AG20443 (cell line): ENCODE measurements around the gene ITIH4.

ENCODE experiments used
- DNase-seq: peaks from one replicate; pipeline ENCODE4 v3.0.0; 2012; ENCODE audit warnings: low spot score, mixed read lengths

Gene ITIH4

GRCh38 chr3:52830535-52831258, at the start of gene ITIH4:
Gene ITIH4, minus strand, starts transcription at chr3:52830672. Its CDS starts 30 bp downstream, at chr3:52830642.
- no peak for DNase-seq

- DNase-seq: no peak
Observed at GRCh38 chr3:52880047-52880446, 49.6 kb upstream of the ITIH4 start.

- DNase-seq: no peak
Observed at GRCh38 chr3:52879581-52879980, 49.1 kb upstream of the ITIH4 start.

- no peak for DNase-seq
Observed at GRCh38 chr3:52879090-52879489, 48.6 kb upstream of the ITIH4 start.

- no peak for DNase-seq
Observed at GRCh38 chr3:52877085-52877484, 46.6 kb upstream of the ITIH4 start.

- no peak for DNase-seq
Observed at GRCh38 chr3:52874864-52875587, 44.6 kb upstream of the ITIH4 start.

GRCh38 chr3:52874160-52874701, 43.8 kb upstream of the ITIH4 start:
- DNase-seq: no peak

GRCh38 chr3:52873433-52874159, 43.1 kb upstream of the ITIH4 start:
- no peak for DNase-seq

GRCh38 chr3:52872245-52872644, 41.8 kb upstream of the ITIH4 start:
- no peak for DNase-seq

- DNase-seq: no peak
Observed at GRCh38 chr3:52871761-52872160, 41.3 kb upstream of the ITIH4 start.

GRCh38 chr3:52870471-52870870, 40.0 kb upstream of the ITIH4 start:
- no peak for DNase-seq

GRCh38 chr3:52866427-52866826, 36.0 kb upstream of the ITIH4 start:
- no peak for DNase-seq

- DNase-seq: no peak
Observed at GRCh38 chr3:52865994-52866393, 35.5 kb upstream of the ITIH4 start.

GRCh38 chr3:52860424-52860768, 29.9 kb upstream of the ITIH4 start:
- DNase-seq: no peak

- no peak for DNase-seq
Observed at GRCh38 chr3:52859686-52860423, 29.4 kb upstream of the ITIH4 start.

GRCh38 chr3:52857864-52858263, 27.4 kb upstream of the ITIH4 start:
- DNase-seq: no peak

- DNase-seq: no peak
Observed at GRCh38 chr3:52857133-52857532, 26.7 kb upstream of the ITIH4 start.

- DNase-seq: no peak
Observed at GRCh38 chr3:52856666-52857065, 26.2 kb upstream of the ITIH4 start.

- DNase-seq: no peak
Observed at GRCh38 chr3:52854013-52854412, 23.5 kb upstream of the ITIH4 start.

GRCh38 chr3:52852419-52852818, 21.9 kb upstream of the ITIH4 start:
- no peak for DNase-seq

- peak; percentile 64 for DNase-seq
Observed at GRCh38 chr3:52851348-52851747, 20.9 kb upstream of the ITIH4 start.

- DNase-seq: no peak
Observed at GRCh38 chr3:52849656-52850055, 19.2 kb upstream of the ITIH4 start.
